ENCODE results near the gene BMF.
"Not testable (repeated sequence)": the region's sequence is repeated elsewhere in the genome, so short reads cannot be mapped to it uniquely, and the experiment has no call there.

BMF gene

DNA sequence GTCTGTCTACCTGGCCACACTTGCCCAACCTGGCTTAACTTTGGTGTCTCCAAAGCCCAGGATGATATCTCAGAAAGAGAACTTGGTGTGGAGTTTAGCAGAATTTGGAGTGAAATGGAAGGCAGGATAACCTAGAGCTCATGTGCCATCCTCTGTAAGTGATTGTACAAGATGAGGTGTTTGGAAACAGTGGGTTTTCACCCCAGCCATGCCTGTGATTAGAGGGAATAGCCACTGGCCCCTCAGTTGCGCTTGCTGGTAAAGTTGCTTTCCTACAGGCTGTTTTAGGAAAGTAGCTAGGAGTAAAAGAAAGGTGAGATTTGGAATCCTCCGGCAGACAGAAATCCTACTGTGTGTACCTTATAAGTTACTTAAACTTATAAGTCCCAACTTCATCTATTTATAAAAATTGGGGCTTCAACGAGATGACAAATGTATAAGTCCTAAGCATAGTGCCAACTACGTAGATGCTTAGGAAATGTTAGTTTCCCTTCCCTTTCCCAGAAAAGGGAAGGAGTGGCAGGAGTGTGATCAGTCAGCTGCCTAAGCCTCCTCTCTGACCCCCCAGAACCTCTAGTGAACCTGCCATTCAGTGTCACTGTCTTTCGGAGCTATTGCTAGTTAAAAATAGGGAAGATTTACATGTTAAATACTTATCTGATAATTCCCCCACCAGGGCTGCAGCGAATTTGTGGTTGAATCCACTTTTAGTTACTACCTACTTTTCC is 13.4 kb upstream of the BMF start:
- TF ChIP-seq, protein P1, sequence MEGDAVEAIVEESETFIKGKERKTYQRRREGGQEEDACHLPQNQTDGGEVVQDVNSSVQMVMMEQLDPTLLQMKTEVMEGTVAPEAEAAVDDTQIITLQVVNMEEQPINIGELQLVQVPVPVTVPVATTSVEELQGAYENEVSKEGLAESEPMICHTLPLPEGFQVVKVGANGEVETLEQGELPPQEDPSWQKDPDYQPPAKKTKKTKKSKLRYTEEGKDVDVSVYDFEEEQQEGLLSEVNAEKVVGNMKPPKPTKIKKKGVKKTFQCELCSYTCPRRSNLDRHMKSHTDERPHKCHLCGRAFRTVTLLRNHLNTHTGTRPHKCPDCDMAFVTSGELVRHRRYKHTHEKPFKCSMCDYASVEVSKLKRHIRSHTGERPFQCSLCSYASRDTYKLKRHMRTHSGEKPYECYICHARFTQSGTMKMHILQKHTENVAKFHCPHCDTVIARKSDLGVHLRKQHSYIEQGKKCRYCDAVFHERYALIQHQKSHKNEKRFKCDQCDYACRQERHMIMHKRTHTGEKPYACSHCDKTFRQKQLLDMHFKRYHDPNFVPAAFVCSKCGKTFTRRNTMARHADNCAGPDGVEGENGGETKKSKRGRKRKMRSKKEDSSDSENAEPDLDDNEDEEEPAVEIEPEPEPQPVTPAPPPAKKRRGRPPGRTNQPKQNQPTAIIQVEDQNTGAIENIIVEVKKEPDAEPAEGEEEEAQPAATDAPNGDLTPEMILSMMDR (IDR thresholded peaks at IDR 0.05; ENCODE audit: insufficient read depth, low read depth, low read length, missing control alignments), result no peak
- H3K4me3 ChIP-seq (ENCODE audit: low read depth, low read length), result no peak overlapping the region
- no peak for DNase-seq (ENCODE audit: low read depth)

DNA sequence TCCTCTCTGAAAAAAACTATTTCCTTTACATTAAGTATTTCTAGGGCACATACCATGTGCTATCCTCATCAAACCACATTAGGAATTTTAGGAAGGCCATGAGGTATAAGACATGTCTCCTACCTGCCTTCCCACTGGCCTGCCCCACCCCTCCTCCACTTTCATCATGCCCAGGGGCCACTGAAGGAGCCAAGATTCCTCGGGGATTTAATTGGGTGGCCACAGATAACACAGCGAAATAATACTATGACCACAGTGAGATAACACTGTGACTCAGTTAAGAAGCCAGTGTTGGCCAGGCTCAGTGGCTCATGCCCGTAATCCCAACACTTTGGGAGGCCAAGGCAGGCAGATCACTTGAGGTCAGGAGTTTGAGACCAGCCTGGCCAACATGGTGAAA is 9.8 kb upstream of the BMF start:
- H3K4me3 ChIP-seq (ENCODE audit: low read depth, low read length), result no peak overlapping the region
- TF ChIP-seq, protein P1 (IDR thresholded peaks at IDR 0.05; ENCODE audit: insufficient read depth, low read depth, low read length, missing control alignments), result no peak
- no peak for DNase-seq (ENCODE audit: low read depth)

DNA sequence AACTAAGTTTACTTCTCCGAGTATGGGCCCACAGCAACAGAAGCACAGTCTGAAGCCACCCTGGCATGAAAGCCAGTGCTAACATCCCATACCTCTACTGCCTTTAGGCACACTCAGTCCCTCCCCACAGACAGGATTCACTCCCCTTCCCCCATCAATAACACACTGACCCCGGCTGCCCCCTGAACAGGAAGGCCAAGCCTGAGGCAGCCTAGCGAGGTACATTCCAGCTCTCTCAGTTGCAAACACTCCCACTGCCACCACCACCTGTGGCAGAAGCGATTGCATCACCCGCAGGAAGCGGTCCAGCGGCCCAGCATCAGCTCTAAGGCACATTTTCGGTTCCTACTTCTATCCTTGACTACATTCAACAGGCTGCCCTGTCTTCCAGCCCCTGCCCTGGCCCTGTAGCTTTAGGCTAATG is 7.0 kb upstream of the BMF start:
- peak; percentile 93 for DNase-seq (ENCODE audit: low read depth)
- no peak overlapping the region for H3K4me3 ChIP-seq (ENCODE audit: low read depth, low read length)

DNA sequence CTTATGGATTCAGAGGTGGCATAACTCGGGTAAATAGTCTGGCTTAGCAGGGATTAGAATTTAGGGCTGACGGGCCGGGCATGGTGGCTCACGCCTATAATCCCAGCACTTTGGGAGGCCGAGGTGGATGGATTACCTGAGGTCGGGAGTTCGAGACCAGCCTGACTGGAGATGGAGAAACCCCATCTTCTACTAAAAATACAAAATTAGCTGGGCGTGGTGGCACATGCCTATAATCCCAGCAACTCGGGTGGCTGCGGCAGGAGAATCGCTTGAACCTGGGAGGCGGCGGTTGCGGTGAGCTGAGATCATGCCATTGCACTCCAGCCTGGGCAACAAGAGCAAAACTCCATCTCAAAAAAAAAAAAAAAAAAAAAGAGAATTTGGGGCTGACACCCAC is 6.4 kb upstream of the BMF start:
- not testable (repeated sequence) for H3K4me3 ChIP-seq (ENCODE audit: low read depth, low read length); DNase-seq (ENCODE audit: low read depth)

More for the DNA sequence above, 7.0 kb upstream of the BMF start:
- TF ChIP-seq, protein P1 (IDR thresholded peaks at IDR 0.05; ENCODE audit: insufficient read depth, low read depth, low read length, missing control alignments), result no peak

DNA sequence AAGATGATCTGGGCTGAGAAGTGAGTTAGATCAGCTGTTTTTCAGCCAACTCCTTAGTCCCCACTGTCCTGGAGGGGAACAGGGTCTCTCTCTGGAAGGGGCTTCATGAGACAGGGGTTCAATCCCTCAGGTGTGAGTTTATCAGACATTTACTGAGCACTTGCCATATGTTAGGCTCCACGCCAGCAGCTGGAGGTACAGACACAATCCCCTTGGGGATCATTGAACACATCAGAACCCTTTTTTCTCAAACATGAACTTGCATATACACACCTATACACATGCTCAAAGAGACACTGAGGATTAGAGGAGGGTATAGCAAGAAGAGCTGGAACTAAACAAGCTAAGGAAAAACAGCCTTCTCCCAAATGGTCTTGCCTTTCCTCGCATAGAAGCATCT is 5.5 kb upstream of the BMF start:
- H3K4me3 ChIP-seq (ENCODE audit: low read depth, low read length), result no peak overlapping the region
- peak; percentile 16 for DNase-seq (ENCODE audit: low read depth)
- TF ChIP-seq, protein P1 (IDR thresholded peaks at IDR 0.05; ENCODE audit: insufficient read depth, low read depth, low read length, missing control alignments), result no peak

DNA sequence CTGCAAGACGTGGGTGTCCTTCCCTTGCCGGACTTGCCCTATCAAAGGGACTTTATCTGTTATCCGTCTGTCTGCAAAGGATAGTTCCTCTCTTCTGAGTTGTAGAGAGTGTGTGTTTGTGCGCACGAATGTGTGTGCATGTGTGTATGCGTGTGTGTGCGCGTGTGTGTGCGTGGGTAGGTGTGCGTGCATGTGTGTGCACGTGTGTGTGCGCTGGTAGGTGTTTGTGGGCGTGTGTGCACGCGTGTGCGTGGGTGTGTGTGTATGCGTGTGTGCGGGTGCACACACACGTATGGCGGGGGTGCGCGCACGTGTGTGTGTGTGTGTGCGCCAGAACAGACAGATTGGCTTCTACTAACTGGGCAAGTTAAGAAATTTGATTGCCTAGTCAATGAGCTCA is 4.1 kb upstream of the BMF start:
- H3K4me3 ChIP-seq (ENCODE audit: low read depth, low read length), result no peak overlapping the region
- TF ChIP-seq, protein P1 (IDR thresholded peaks at IDR 0.05; ENCODE audit: insufficient read depth, low read depth, low read length, missing control alignments), result no peak
- DNase-seq (ENCODE audit: low read depth), result no peak

DNA sequence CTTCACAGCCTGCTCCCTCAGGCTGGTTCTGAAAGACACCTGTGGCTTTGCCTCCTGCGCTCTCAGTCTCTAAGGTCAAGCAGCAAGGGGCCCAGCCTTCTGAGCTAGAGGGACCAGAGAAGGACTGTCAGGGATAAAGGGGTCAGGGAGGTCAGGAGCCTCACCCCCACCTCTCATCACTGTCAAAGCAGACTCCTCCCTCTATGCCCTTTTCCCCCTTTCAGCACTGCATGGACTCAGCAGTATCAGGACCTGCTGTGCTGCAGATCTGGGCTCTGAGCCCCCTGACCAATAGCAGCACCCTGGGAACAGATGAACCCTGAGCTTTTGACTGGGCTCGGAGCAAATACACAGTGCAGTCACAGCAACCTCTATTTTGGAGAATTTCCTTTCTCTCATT is 3.2 kb upstream of the BMF start:
- no peak for DNase-seq (ENCODE audit: low read depth)
- TF ChIP-seq, protein P1 (IDR thresholded peaks at IDR 0.05; ENCODE audit: insufficient read depth, low read depth, low read length, missing control alignments), result no peak
- no peak overlapping the region for H3K4me3 ChIP-seq (ENCODE audit: low read depth, low read length)

Data from GM12865 (cell line).